HG03095 (cell line): ENCODE measurements around the gene SKI.

Experiments
- ATAC-seq: cut with Tn5 transposase; IDR thresholded peaks from one replicate; pipeline ENCODE4 v1.9.1; 2021; ENCODE audit warnings: moderate library complexity; ENCODE audit not compliant: unreplicated experiment

Gene SKI

DNA sequence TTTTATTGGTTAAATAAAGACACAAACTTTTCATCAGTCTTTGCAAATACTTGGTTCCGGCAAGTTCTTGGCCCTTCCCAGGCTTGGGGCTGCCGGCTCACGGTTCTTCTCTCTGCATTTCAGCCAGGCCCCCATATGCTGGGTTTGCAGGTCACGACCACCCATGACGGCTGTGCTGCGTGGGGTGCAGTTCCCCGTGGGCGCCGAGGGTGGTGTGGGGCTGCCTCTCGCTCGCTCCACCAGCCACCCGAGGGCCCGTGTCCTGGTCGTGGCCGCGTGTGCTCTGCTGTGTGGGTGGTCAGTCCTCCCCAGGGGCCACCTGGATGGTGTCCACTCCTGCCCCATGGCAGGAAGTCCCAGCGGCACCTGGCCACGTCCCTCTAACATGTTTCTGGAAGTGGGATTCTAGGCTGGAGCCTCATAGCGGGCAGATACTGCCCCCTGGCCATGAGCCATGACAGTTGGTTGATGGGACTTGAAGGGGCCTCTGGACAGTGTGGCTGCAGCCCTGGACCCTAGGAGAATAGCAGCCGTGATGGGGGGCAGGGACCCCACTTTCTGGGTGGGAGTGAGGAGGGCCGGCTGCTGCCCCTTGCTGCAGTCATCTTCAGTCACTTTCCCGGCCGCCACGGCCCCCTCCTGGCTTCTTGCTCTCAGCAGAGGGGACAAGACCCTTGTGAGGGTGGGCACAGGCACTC lies 46.3 kb downstream of the SKI start:
- no peak for ATAC-seq

- ATAC-seq, result no peak
Observed at GRCh38 chr1:2274929-2275475, 46.9 kb downstream of the SKI start.

- no peak for ATAC-seq
Observed at GRCh38 chr1:2275796-2276536, 47.8 kb downstream of the SKI start.

DNA sequence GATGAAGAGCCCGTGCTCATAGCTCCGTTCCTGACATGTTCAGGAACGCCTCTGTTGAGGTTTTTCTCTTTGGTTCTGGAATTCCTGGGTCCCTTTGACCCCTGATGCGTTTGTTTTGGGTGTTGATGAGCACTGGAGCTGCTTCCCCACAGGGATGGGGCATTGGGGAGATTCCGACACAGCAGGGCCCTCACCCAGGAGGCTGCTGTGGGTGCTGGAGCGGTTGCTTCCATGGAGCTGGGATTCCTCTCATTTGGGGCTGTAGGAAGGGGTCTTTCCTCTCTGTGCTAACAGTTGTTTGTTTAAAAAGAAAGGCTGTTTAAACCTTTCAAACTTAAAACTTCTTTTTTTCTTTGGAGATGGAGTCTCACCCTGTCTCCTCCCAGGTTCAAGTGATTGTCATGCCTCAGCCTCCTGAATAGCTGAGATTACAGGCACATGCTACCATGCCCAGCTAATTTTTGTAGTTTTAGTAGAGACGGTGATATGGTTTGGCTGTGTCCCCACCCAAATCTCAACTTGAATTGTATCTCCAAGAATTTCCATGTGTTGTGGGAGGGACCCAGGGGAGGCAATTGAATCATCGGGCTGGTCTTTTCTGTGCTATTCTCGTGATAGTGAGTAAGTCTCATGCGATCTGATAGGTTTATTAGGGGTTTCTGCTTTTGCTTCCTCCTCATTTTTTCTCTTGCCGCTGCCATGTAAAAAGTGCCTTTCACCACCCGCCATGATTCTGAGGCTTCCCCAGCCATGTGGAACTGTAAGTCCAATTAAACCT lies 48.9 kb downstream of the SKI start:
- no peak for ATAC-seq

- ATAC-seq, result no peak
Observed at GRCh38 chr1:2277741-2278488, 49.8 kb downstream of the SKI start.

- ATAC-seq, result no peak
Observed at GRCh38 chr1:2278591-2279209, 50.6 kb downstream of the SKI start.

DNA sequence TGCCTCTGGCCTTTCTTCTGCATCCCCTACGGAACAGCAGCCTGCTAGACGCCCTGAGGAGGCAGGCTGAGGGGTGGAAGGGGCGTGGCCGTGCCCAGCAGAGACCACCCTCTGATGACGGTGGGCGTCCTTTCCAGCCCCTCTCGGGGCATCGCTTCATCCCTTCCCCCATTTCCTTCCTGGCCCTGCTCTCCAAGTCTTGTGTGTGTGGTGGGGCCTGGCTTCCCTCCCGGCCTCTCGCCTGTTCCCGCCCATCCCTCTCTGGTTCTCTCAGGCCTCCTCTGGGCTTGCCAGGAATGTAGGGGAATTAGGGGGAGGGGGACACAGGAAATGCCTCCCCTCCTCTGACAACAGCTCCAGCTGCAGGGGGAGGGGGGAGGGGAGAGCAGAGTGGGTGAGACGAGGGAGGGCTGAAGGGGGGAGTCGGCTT lies 51.1 kb downstream of the SKI start:
- no peak for ATAC-seq

DNA sequence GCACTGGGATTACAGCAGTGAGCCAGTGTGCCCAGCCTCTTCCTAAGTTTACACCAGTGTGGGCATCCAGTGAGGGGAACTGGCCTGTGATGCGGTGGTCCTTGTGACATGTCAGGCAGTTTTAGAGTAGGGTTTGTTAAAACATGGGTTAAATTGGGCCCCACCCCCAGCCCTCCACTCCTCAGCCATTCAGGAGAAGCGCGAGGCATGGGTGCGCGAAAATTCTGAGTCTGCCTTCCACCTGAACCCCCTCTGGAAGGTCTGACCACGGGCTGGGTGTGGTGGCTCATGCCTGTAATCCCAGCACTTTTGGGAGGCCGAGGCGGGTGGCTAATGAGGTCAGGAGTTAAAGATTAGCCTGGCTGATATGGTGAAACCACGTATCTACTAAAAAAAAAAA lies 51.7 kb downstream of the SKI start:
- ATAC-seq, result no peak

DNA sequence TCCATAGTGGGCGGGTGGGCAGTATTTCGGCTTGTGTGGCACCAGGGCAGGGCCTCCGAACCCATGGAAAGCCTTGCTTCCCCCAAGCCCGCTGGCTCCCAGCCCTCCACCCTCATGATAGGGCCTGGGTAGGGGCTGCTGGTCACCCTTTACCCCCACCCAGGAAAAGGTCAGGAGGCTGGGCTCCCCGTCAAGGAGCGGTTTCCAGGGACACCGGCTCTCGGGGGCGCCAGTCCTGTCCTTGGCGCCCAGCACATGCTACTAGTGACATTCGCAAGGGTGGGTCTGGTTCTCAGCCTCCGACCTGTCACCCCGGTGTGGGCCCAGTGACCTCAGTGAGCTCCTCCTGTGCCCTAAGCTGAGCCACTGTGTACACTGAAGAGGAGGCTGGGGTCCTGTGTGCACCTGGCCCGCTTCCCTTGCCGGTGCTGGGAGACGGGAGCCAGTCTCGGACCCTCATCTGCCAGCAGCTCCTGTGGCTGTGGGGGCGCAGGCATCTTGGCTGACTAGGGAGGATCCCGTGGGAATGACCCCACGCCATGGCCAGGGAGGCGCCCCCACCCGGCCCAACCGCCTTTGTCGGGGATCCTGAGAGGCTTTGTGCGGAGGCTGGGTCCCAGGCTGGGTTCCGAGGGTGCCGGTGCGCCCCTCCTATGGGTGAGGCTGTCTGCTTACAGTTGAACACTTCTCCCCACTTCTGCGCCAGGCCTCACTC lies 54.6 kb downstream of the SKI start:
- no peak for ATAC-seq

- ATAC-seq, result no peak
Observed at GRCh38 chr1:2283371-2283990, 55.4 kb downstream of the SKI start.

- ATAC-seq, result no peak
Observed at GRCh38 chr1:2283991-2284895, 56.1 kb downstream of the SKI start.

DNA sequence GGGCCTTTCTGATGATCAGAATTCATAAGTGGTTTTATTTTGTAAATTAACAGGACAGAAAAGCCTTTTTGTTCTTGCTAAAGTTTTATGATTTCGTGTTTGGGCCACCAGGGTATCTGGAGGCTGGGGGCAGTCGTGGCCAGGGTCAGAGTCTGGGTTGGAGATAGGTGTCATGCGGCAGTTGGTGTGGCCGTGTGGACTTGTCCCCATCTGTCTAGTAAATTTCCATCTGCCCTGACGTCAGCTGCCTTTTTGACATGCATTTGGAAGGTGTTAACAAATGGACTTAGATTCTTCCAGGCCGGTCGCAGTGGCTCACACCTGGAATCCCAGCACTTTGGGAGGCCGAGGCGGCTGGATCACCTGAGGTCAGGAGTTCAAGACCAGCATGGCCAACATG lies 56.8 kb downstream of the SKI start:
- ATAC-seq, result no peak

DNA sequence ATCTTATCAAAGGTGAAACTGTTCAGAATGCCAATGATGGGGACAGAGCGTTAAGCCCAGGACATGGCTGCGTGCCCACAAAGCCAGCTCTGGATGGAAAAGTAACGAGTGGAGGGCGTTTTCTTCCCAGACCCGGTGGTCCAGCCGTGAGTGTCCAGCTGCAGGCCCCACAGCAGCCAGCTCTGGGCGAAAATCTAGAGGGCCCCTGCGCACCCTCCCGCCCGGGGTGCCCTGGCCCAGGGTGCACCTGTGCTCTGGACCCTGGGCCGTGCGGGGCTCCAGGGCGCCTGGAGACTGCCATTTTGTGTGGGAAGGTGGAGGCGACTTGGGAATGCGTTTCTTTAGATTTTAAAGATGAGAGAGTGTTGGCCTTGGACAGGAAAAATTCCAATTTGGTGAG lies 58.8 kb downstream of the SKI start:
- no peak for ATAC-seq

GRCh38 chr1:2287649-2288048 lies 59.5 kb downstream of the SKI start:
- ATAC-seq, result no peak

DNA sequence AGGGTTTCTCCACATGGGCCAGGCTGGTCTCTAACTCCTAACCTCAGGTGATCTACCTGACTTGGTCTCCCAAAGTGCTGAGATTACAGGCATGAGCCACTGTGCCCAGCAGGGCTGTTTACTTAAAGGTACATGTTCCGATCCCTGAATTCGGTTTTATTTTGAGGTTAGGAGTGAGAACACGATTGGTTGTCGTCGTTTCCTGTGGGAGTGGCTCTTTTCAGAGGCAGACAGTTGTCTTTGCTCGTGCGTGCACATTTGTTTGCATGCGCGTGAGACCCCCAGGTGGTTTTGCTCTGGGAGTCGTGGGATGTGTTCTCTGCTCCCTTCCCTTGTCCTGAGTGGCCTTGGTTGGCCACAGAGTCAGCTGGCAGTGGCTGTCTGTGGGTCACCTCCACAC lies 60.2 kb downstream of the SKI start:
- no peak for ATAC-seq

GRCh38 chr1:2288816-2289536 lies 60.9 kb downstream of the SKI start:
- no peak for ATAC-seq

DNA sequence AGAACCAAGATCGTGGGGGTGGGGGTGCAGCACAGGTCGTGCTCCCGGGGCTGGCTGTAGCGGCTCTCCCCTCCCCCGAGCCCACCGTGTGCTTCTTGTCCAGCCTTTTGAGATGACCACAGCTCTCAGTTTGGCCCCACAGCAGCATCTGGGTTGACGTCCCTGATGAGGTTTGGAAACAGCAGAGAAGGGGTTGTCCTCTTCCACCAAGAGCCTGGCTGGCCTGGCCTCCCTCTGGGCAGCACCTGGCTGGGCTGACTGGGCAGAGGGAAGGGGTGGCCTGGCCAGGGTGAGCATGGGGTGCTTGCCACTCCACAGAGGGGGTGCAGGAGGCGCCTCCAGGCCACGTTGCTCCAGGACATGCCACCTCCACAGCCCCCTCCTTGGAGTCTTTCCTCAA lies 61.5 kb downstream of the SKI start:
- no peak for ATAC-seq

GRCh38 chr1:2290171-2290578 lies 62.1 kb downstream of the SKI start:
- no peak for ATAC-seq
